Chondrocyte (in vitro differentiated cells): ENCODE measurements around the gene SLC22A23. TPM values are rescaled to one million over a fixed set of nuclear protein-coding genes. Genes with fewer than 3 reads are reported as not detected.
A peak's percentile ranks its signal among the peaks of the same experiment; 100 is the strongest.
"Not testable (repeated sequence)": the region's sequence is repeated elsewhere in the genome, so short reads cannot be mapped to it uniquely, and the experiment has no call there.

Experiments used
- DNase-seq: peaks from one replicate; pipeline ENCODE4 v3.0.0; 2021; ENCODE audit warnings: mixed read lengths, low spot score
- H3K27ac Mint-ChIP-seq: one replicate; pipeline ENCODE4 v1.8.0; 2021; ENCODE audit warnings: mild to moderate bottlenecking, moderate library complexity, mixed read lengths; ENCODE audit not compliant: unreplicated experiment
- H3K27me3 Mint-ChIP-seq: 2 replicates; pipeline ENCODE4 v1.8.0; 2021; ENCODE audit warnings: low read depth, mixed read lengths
- H3K36me3 Mint-ChIP-seq: 2 replicates; pipeline ENCODE4 v1.8.0; 2021; ENCODE audit warnings: low read depth, mixed read lengths
- H3K4me1 Mint-ChIP-seq: 2 replicates; pipeline ENCODE4 v1.8.0; 2021; ENCODE audit warnings: low read depth, mild to moderate bottlenecking, mixed read lengths
- H3K4me3 Mint-ChIP-seq: one replicate; pipeline ENCODE4 v1.8.0; 2021; ENCODE audit warnings: mild to moderate bottlenecking, moderate library complexity, mixed read lengths; ENCODE audit not compliant: unreplicated experiment
- H3K9me3 Mint-ChIP-seq: 2 replicates; pipeline ENCODE4 v1.8.0; 2021; ENCODE audit warnings: low read depth, mixed read lengths
- total RNA-seq: library from RNA; stranded (reverse); gene quantifications from 3 replicates; pipeline ENCODE4 v1.2.1, GENCODE V29; 2021
- TF ChIP-seq, protein P1 (sequence below): fragments of 200-600 bp; sonication (generic); IDR thresholded peaks from 2 replicates; pipeline ENCODE4 v1.5.0; 2021; ENCODE audit warnings: antibody characterized with exemption, mild to moderate bottlenecking, moderate library complexity

The SLC22A23 gene
- total RNA-seq, 1 donor from 2014 or later: 36.4 TPM

GRCh38 chr6:3244003-3244831 is 212.6 kb downstream of the SLC22A23 start:
- DNase-seq: no peak
- Mint-ChIP-seq H3K4me3 (no peak overlapping the region), H3K27ac (no peak overlapping the region), H3K4me1 (peaks cover 26% of the 10 kb centered on the region), H3K36me3 (no peaks in the 10 kb centered on the region), H3K9me3 (peaks cover 5% of the 10 kb centered on the region), H3K27me3 (no peaks in the 10 kb centered on the region)
- TF ChIP-seq, protein P1, sequence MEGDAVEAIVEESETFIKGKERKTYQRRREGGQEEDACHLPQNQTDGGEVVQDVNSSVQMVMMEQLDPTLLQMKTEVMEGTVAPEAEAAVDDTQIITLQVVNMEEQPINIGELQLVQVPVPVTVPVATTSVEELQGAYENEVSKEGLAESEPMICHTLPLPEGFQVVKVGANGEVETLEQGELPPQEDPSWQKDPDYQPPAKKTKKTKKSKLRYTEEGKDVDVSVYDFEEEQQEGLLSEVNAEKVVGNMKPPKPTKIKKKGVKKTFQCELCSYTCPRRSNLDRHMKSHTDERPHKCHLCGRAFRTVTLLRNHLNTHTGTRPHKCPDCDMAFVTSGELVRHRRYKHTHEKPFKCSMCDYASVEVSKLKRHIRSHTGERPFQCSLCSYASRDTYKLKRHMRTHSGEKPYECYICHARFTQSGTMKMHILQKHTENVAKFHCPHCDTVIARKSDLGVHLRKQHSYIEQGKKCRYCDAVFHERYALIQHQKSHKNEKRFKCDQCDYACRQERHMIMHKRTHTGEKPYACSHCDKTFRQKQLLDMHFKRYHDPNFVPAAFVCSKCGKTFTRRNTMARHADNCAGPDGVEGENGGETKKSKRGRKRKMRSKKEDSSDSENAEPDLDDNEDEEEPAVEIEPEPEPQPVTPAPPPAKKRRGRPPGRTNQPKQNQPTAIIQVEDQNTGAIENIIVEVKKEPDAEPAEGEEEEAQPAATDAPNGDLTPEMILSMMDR: no peak

- peaks cover 21% of the 10 kb centered on the region for H3K4me1 Mint-ChIP-seq
- no peak for DNase-seq
- TF ChIP-seq, protein P1: no peak
- H3K27me3 Mint-ChIP-seq: no peaks in the 10 kb centered on the region
- H3K9me3 Mint-ChIP-seq: peaks cover 5% of the 10 kb centered on the region
- no peaks in the 10 kb centered on the region for H3K36me3 Mint-ChIP-seq
- H3K27ac Mint-ChIP-seq: no peak overlapping the region
- H3K4me3 Mint-ChIP-seq: no peak overlapping the region
These were observed 214.1 kb downstream of the SLC22A23 start for GRCh38 chr6:3242768-3243167.

GRCh38 chr6:3241745-3242144 is 215.1 kb downstream of the SLC22A23 start:
- H3K4me3 Mint-ChIP-seq, H3K9me3 Mint-ChIP-seq, H3K27ac Mint-ChIP-seq, DNase-seq, H3K27me3 Mint-ChIP-seq, H3K36me3 Mint-ChIP-seq: not testable (repeated sequence)
- peaks cover 14% of the 10 kb centered on the region for H3K4me1 Mint-ChIP-seq

DNA sequence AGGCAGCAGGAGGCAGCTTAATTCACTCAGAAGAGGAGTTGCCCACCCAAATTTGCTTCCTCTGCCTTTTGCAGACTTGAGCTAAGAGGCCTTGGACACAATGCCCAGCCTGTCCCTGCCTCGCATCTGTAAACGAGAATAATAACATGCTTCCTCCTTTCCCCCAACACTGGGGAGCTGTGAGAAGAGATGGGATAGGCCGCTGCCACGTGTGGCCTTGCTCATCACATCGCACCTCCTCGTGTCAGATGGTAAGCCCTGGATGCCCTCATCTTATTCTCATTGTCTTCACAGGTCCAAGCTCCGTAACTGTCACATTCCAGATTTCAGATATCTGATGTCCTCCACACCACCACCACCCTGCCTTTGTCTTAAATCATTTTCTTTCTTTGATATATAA is 216.3 kb downstream of the SLC22A23 start:
- Mint-ChIP-seq H3K36me3 (no peaks in the 10 kb centered on the region), H3K4me3 (no peak overlapping the region), H3K27me3 (no peaks in the 10 kb centered on the region), H3K9me3 (peaks cover 5% of the 10 kb centered on the region), H3K4me1 (peaks cover 8% of the 10 kb centered on the region), H3K27ac (no peak overlapping the region)
- DNase-seq: no peak
- TF ChIP-seq, protein P1: no peak

- H3K4me1 Mint-ChIP-seq: peaks cover 8% of the 10 kb centered on the region
- peaks cover 4% of the 10 kb centered on the region for H3K9me3 Mint-ChIP-seq
- DNase-seq: no peak
- no peak overlapping the region for H3K4me3 Mint-ChIP-seq
- TF ChIP-seq, protein P1: peak; percentile 47
- no peaks in the 10 kb centered on the region for H3K27me3 Mint-ChIP-seq
- no peak overlapping the region for H3K27ac Mint-ChIP-seq
- no peaks in the 10 kb centered on the region for H3K36me3 Mint-ChIP-seq
These were observed 217.6 kb downstream of the SLC22A23 start for GRCh38 chr6:3239110-3239830.
